Measurements from ENCODE around the gene RPL28. TPM values are rescaled to one million over a fixed set of nuclear protein-coding genes. Genes with fewer than 3 reads are reported as not detected.

RPL28 gene
- total RNA-seq, 3 donors from 2014 or later = 942 to 1,365 (median 1,241) TPM

GRCh38 chr19:55355213-55355821, 30.4 kb upstream of the RPL28 start:
- DNase-seq (peak in 1 of 3 donors; percentile 48), ATAC-seq (peak; percentile 25)
- no peak overlapping the region for H3K4me3 ChIP-seq
- TF ChIP-seq CTCF (IDR thresholded peaks at IDR 0.05) = no peak
- H3K9me3 ChIP-seq = no peaks in the 10 kb centered on the region
- H3K36me3 ChIP-seq (ENCODE audit: low read depth) = no peaks in the 10 kb centered on the region
- intact Hi-C loops (cut with DNase I, micrococcal nuclease) = no loop called here
- peaks cover 17% of the 10 kb centered on the region for H3K4me1 ChIP-seq (ENCODE audit: low read depth)

- Histone ChIP-seq H3K4me3 (no peak overlapping the region), H3K36me3 (ENCODE audit: low read depth) (no peaks in the 10 kb centered on the region), H3K9me3 (no peaks in the 10 kb centered on the region), H3K4me1 (ENCODE audit: low read depth) (peaks cover 12% of the 10 kb centered on the region)
- ATAC-seq = no peak
- peak in 1 of 3 donors; percentile 48 for DNase-seq
- TF ChIP-seq CTCF (IDR thresholded peaks at IDR 0.05) = no peak
- intact Hi-C loops (cut with DNase I, micrococcal nuclease) = no loop called here
These were observed 27.2 kb upstream of the RPL28 start for GRCh38 chr19:55358493-55358892.

- ATAC-seq (no peak), DNase-seq (peak in 1 of 3 donors; percentile 40)
- intact Hi-C loops (cut with DNase I, micrococcal nuclease) = no loop called here
- H3K36me3 ChIP-seq (ENCODE audit: low read depth) = no peaks in the 10 kb centered on the region
- H3K4me1 ChIP-seq (ENCODE audit: low read depth) = peaks cover 7% of the 10 kb centered on the region
- no peak overlapping the region for H3K4me3 ChIP-seq
- no peaks in the 10 kb centered on the region for H3K9me3 ChIP-seq
- no peak for TF ChIP-seq CTCF (IDR thresholded peaks at IDR 0.05)
These were observed 26.5 kb upstream of the RPL28 start for GRCh38 chr19:55358943-55359908.

- H3K4me3 ChIP-seq = no peak overlapping the region
- no peaks in the 10 kb centered on the region for H3K4me1 ChIP-seq (ENCODE audit: low read depth)
- ATAC-seq (no peak), DNase-seq (peak in 1 of 3 donors; percentile 45)
- no peaks in the 10 kb centered on the region for H3K9me3 ChIP-seq
- TF ChIP-seq CTCF (IDR thresholded peaks at IDR 0.05) = no peak
- intact Hi-C loops (cut with DNase I, micrococcal nuclease) = no loop called here
- H3K36me3 ChIP-seq (ENCODE audit: low read depth) = no peaks in the 10 kb centered on the region
These were observed 24.8 kb upstream of the RPL28 start for GRCh38 chr19:55360902-55361301.

GRCh38 chr19:55362174-55362989, 23.4 kb upstream of the RPL28 start:
- H3K4me1 ChIP-seq (ENCODE audit: low read depth) = no peaks in the 10 kb centered on the region
- no peaks in the 10 kb centered on the region for H3K9me3 ChIP-seq
- intact Hi-C loops (cut with DNase I, micrococcal nuclease) = no loop called here
- no peak for TF ChIP-seq CTCF (IDR thresholded peaks at IDR 0.05)
- no peak overlapping the region for H3K4me3 ChIP-seq
- H3K36me3 ChIP-seq (ENCODE audit: low read depth) = no peaks in the 10 kb centered on the region
- DNase-seq = peak in 1 of 3 donors; percentile 42
- no peak for ATAC-seq
